OCI-LY7 (cell line): ENCODE measurements around the gene CA12. TPM values are rescaled to one million over a fixed set of nuclear protein-coding genes. Genes with fewer than 3 reads are reported as not detected.

ENCODE experiments used
- BruUV-seq: library from RNA; stranded (reverse); fragments of 400-500 nt; replicated peaks from 2 replicates; lab custom pipeline; 2021; lab: Mats Ljungman, UMichigan
- CTCF ChIA-PET: fragments of 300-600 bp; sonication (Branson Sonifier 250); formaldehyde crosslinking; loops from one replicate; lab custom pipeline; 2022; ENCODE audit warnings: antibody characterized with exemption; ENCODE audit not compliant: unreplicated experiment; lab: Charles Lee
- POLR2A ChIA-PET: fragments of 300-600 bp; sonication (Branson Sonifier 250); formaldehyde crosslinking; loops from one replicate; lab custom pipeline; 2022; ENCODE audit warnings: antibody characterized with exemption; lab: Charles Lee
- DNase-seq: peaks from one replicate; pipeline ENCODE4 v3.0.0-alpha.2; 2015; ENCODE audit warnings: low spot score
- H2AFZ ChIP-seq: fragments of 200-600 bp; sonication (generic), shearing (Covaris generic); 2 replicates; pipeline ENCODE4 v1.6.1; 2014; ENCODE audit warnings: mild to moderate bottlenecking, antibody characterized with exemption, low read length, moderate library complexity
- H3K27ac ChIP-seq: fragments of 200-600 bp; sonication (generic); 2 replicates; pipeline ENCODE4 v1.5.1; 2014; ENCODE audit warnings: mixed run types, low read depth, mild to moderate bottlenecking, moderate library complexity, low read length, inconsistent platforms; ENCODE audit not compliant: poor library complexity, severe bottlenecking
- H3K36me3 ChIP-seq: fragments of 200-600 bp; sonication (generic); 2 replicates; pipeline ENCODE4 v1.6.1; 2014; ENCODE audit warnings: mild to moderate bottlenecking, antibody characterized with exemption, low read length, moderate library complexity, mixed read lengths; ENCODE audit not compliant: insufficient read depth
- H3K4me1 ChIP-seq: fragments of 200-600 bp; sonication (generic); 2 replicates; pipeline ENCODE4 v1.5.1; 2014; ENCODE audit warnings: mild to moderate bottlenecking, low read length; ENCODE audit not compliant: insufficient read depth, poor library complexity, severe bottlenecking
- H3K4me2 ChIP-seq: fragments of 200-600 bp; sonication (generic); 2 replicates; pipeline ENCODE4 v1.6.1; 2014; ENCODE audit warnings: mild to moderate bottlenecking, low read length
- H3K4me3 ChIP-seq: fragments of 200-600 bp; sonication (generic); 2 replicates; pipeline ENCODE4 v1.5.1; 2014; ENCODE audit warnings: mild to moderate bottlenecking, low read depth, low read length; ENCODE audit not compliant: poor library complexity, severe bottlenecking
- H3K79me2 ChIP-seq: fragments of 200-600 bp; sonication (generic); 2 replicates; pipeline ENCODE4 v1.6.1; 2016; ENCODE audit warnings: low read depth, mild to moderate bottlenecking, low read length, moderate library complexity, mixed read lengths; ENCODE audit not compliant: insufficient read depth
- H3K9me2 ChIP-seq: fragments of 200-600 bp; sonication (generic); 2 replicates; pipeline ENCODE4 v1.6.1; 2016; ENCODE audit warnings: mild to moderate bottlenecking, low read length, mixed read lengths; ENCODE audit not compliant: insufficient read depth
- H3K9me3 ChIP-seq: fragments of 200-600 bp; sonication (generic); 2 replicates; pipeline ENCODE4 v1.6.1; 2014; ENCODE audit warnings: mild to moderate bottlenecking, mixed run types, low read length, mixed read lengths
- H4K20me1 ChIP-seq: fragments of 200-600 bp; sonication (generic); 2 replicates; pipeline ENCODE4 v1.6.1; 2014; ENCODE audit warnings: mild to moderate bottlenecking, antibody characterized with exemption, low read length, moderate library complexity, mixed read lengths; ENCODE audit not compliant: insufficient read depth
- CTCF ChIP-seq: fragments of 200-600 bp; sonication (generic); conservative IDR thresholded peaks from 2 replicates; pipeline ENCODE4 v1.5.1; 2014; ENCODE audit warnings: mild to moderate bottlenecking, antibody characterized with exemption, low read length, moderate library complexity, mixed read lengths
- EZH2phosphoT487 ChIP-seq: fragments of 200-600 bp; sonication (generic); IDR thresholded peaks from 2 replicates; pipeline ENCODE4 v1.6.1; 2018; ENCODE audit warnings: low read depth, borderline replicate concordance, mild to moderate bottlenecking, mixed run types, antibody characterized with exemption, low read length, moderate library complexity, mixed read lengths
- intact Hi-C: fragments of 100-400 bp; cut with micrococcal nuclease; formaldehyde crosslinking; loops from one replicate; pipeline ENCODE4 v1.10.0; 2022; ENCODE audit not compliant: unreplicated experiment
- total RNA-seq, 2 experiments: library from RNA; depleted of rRNA in 1 of 2; stranded (reverse); fragments of >200 nt in 1 of 2; shearing (Covaris generic) in 1 of 2; gene quantifications; 2 replicates each; pipeline ENCODE4 v1.2.3, GENCODE V29; 2014 to 2022

CA12 gene
- total RNA-seq, 2 experiments from 2014 or later: not detected

GRCh38 chr15:63330926-63331325 is 50.7 kb downstream of the CA12 start:
- Histone ChIP-seq H3K36me3 (no peaks in the 10 kb centered on the region), H3K4me2 (no peak overlapping the region), H4K20me1 (no peaks in the 10 kb centered on the region), H3K4me1 (no peaks in the 10 kb centered on the region), H3K9me2 (no peaks in the 10 kb centered on the region), H3K9me3 (no peaks in the 10 kb centered on the region), H2AFZ (no peak overlapping the region), H3K27ac (no peak overlapping the region), H3K4me3 (no peak overlapping the region), H3K79me2 (no peaks in the 10 kb centered on the region)
- DNase-seq: no peak
- TF ChIP-seq EZH2phosphoT487 (no peak), CTCF (no peak)
- BruUV-seq: no TSS peak
- intact Hi-C loops: no loop called here
- POLR2A ChIA-PET: no interaction called here
- CTCF ChIA-PET: no interaction called here

- POLR2A ChIA-PET: no interaction called here
- no peaks in the 10 kb centered on the region for H3K4me1 ChIP-seq
- H3K9me2 ChIP-seq: no peaks in the 10 kb centered on the region
Measured at GRCh38 chr15:63329567-63330350, 51.9 kb downstream of the CA12 start.

More at GRCh38 chr15:63329567-63330350, 51.9 kb downstream of the CA12 start:
- intact Hi-C loops: no loop called here
- Histone ChIP-seq H3K9me3 (no peaks in the 10 kb centered on the region), H3K79me2 (no peaks in the 10 kb centered on the region), H4K20me1 (no peaks in the 10 kb centered on the region), H3K27ac (no peak overlapping the region), H3K36me3 (no peaks in the 10 kb centered on the region), H3K4me2 (no peak overlapping the region), H2AFZ (no peak overlapping the region), H3K4me3 (no peak overlapping the region)
- TF ChIP-seq CTCF: no peak
- TF ChIP-seq EZH2phosphoT487: no peak
- BruUV-seq: no TSS peak
- no peak for DNase-seq
- CTCF ChIA-PET: no interaction called here
